Esophagus squamous epithelium (tissue), 5 donors: ENCODE data around the gene DTX4. TPM values are rescaled to one million over a fixed set of nuclear protein-coding genes. Genes with fewer than 3 reads are reported as not detected.

Source experiments
- DNase-seq: peaks from one replicate; lab custom pipeline; 2025; lab: John Stamatoyannopoulos, UW
- H3K27ac ChIP-seq, 4 donors: fragments of 200-600 bp; sonication (generic); one replicate each; pipeline ENCODE4 v1.5.1; 2016 to 2019; ENCODE audit warnings: mild to moderate bottlenecking in 1 of 4
- H3K27me3 ChIP-seq, 4 donors: fragments of 200-600 bp; sonication (generic); 1 replicate in 3 of 4; 2 replicates in 1 of 4; pipeline versions ENCODE4 v1.5.1 to v1.6.0; 2017 to 2021; ENCODE audit warnings: antibody characterized with exemption in 1 of 4
- H3K36me3 ChIP-seq, 3 donors: fragments of 200-600 bp; sonication (generic); one replicate each; pipeline ENCODE4 v1.5.1; 2016 to 2019
- H3K4me1 ChIP-seq, 3 donors: fragments of 200-600 bp; sonication (generic); one replicate each; pipeline ENCODE4 v1.5.1; 2017 to 2019
- H3K4me3 ChIP-seq, 4 donors: fragments of 200-600 bp; sonication (generic); 1 replicate in 3 of 4; 2 replicates in 1 of 4; pipeline ENCODE4 v1.5.1; 2016 to 2019; ENCODE audit warnings: mild to moderate bottlenecking in 2 of 4, moderate library complexity in 1 of 4
- H3K9me3 ChIP-seq, 3 donors: fragments of 200-600 bp; sonication (generic); one replicate each; pipeline ENCODE4 v1.5.1; 2016 to 2019
- POLR2A ChIP-seq, 4 donors: fragments of 450-650 bp; IDR thresholded peaks; one replicate each; pipeline ENCODE4 v1.6.1; 2017; ENCODE audit warnings: antibody characterized with exemption in 4 of 4, mild to moderate bottlenecking in 4 of 4, moderate library complexity in 3 of 4
- WGBS, 2 donors: methylation state at CpG; one replicate each; pipeline ENCODE4 v1.1.5; 2018; 5-methylcytosine and 5-hydroxymethylcytosine counted together
- intact Hi-C: fragments of 100-400 bp; cut with DNase I; formaldehyde crosslinking; loops from one replicate; pipeline ENCODE4 v1.15.0; 2022
- total RNA-seq, 4 donors: library from RNA; depleted of rRNA; stranded (reverse); fragments of >200 nt; gene quantifications; one replicate each; pipeline ENCODE4 v1.1.0, GENCODE V29; 2016
- TF ChIP-seq, protein P1 (sequence below), 6 experiments: fragments of 450-650 bp in 4 of 6; fragments of 200-600 bp in 2 of 6; sonication (generic) in 2 of 6; IDR thresholded peaks; one replicate each; pipeline ENCODE4 v1.5.1; 2016 to 2019; ENCODE audit warnings: antibody characterized with exemption in 6 of 6, mild to moderate bottlenecking in 4 of 6, moderate library complexity in 4 of 6
- donor health status: DM: yes; HTN: yes; CAD: no.

DTX4 gene
- total RNA-seq, 4 donors from 2014 or later, result 2.4 to 8.4 (median 4.6) TPM

DNA sequence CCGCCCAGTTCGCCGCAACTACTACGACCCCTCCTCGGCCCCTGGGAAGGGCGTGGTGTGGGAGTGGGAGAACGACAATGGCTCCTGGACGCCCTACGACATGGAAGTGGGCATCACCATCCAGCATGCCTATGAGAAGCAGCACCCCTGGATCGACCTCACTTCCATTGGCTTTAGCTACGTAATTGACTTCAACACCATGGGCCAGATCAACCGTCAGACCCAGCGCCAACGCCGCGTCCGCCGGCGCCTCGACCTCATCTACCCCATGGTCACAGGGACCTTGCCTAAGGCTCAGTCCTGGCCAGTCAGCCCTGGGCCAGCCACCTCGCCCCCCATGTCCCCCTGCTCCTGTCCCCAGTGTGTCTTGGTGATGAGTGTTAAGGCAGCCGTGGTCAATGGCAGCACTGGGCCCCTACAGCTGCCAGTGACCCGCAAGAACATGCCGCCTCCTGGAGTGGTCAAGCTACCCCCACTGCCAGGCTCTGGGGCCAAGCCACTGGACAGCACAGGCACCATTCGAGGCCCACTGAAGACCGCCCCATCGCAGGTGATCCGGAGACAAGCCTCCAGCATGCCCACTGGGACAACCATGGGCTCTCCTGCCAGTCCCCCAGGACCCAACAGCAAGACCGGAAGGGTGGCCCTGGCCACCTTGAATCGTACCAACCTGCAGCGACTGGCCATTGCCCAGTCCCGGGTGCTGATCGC lies 10.0 kb downstream of the DTX4 start:
- H3K27me3 ChIP-seq, result no peaks in the 10 kb centered on the region
- peaks cover 0 to 21% (median 0%) of the 10 kb centered on the region in 3 donors for H3K36me3 ChIP-seq
- intact Hi-C loops, result no loop called here
- no peaks in the 10 kb centered on the region for H3K9me3 ChIP-seq
- no peak overlapping the region for H3K4me3 ChIP-seq
- no peak for DNase-seq
- peaks cover 0 to 44% (median 37%) of the 10 kb centered on the region in 3 donors for H3K4me1 ChIP-seq
- TF ChIP-seq, protein P1, sequence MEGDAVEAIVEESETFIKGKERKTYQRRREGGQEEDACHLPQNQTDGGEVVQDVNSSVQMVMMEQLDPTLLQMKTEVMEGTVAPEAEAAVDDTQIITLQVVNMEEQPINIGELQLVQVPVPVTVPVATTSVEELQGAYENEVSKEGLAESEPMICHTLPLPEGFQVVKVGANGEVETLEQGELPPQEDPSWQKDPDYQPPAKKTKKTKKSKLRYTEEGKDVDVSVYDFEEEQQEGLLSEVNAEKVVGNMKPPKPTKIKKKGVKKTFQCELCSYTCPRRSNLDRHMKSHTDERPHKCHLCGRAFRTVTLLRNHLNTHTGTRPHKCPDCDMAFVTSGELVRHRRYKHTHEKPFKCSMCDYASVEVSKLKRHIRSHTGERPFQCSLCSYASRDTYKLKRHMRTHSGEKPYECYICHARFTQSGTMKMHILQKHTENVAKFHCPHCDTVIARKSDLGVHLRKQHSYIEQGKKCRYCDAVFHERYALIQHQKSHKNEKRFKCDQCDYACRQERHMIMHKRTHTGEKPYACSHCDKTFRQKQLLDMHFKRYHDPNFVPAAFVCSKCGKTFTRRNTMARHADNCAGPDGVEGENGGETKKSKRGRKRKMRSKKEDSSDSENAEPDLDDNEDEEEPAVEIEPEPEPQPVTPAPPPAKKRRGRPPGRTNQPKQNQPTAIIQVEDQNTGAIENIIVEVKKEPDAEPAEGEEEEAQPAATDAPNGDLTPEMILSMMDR (IDR thresholded peaks at IDR 0.05), result no peak
- no peak for TF ChIP-seq POLR2A (IDR thresholded peaks at IDR 0.05)
- WGBS, 2 donors, result 94 to 96% methylated on average over 10 to 23 of the region's 33 CpGs
- H3K27ac ChIP-seq, result peak overlapping the region in 1 of 4 donors; percentile 19

DNA sequence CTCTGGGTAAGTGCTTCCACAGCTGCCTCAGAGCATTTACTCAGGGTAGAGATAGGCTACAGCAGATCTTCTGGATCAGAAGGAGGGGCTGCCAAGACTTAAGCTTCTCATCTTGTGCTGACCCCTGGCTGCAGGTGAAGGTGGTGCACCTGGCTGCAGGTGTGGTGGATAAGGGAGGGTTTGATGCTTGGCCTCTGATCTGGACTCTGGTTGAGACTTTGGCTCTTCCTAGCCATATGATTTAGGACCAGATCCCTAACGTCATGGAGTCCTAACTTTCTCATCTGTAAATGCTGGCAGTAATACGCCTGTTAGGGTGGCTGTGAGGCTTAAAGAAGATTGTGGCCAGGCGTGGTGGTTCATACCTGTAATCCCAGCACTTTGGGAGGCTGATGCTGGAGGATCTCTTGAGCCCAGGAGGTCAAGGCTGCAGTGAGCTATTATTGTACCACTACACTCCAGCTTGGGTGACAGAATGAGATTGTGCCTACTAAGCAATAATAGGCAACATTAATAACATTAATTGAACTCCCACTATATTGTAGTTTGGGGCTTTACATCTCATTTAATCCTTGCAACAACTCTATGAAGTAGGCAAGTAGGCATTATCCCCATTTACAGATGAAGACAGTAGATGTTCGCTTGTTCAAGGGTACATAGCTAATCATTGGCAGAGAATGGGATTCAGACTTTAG lies 10.7 kb downstream of the DTX4 start:
- Histone ChIP-seq H3K4me1 (peaks cover 0 to 51% (median 38%) of the 10 kb centered on the region in 3 donors), H3K27ac (no peak overlapping the region), H3K9me3 (no peaks in the 10 kb centered on the region), H3K27me3 (no peaks in the 10 kb centered on the region), H3K4me3 (no peak overlapping the region), H3K36me3 (peaks cover 0 to 21% (median 0%) of the 10 kb centered on the region in 3 donors)
- 86 to 92% methylated on average over 4 of the region's 4 CpGs for WGBS, 2 donors
- no peak for DNase-seq
- TF ChIP-seq, protein P1 (IDR thresholded peaks at IDR 0.05), result peak in 4 of 6 experiments; percentile 25 to 63 (median 44)
- no peak for TF ChIP-seq POLR2A (IDR thresholded peaks at IDR 0.05)
- intact Hi-C loops, result no loop called here

DNA sequence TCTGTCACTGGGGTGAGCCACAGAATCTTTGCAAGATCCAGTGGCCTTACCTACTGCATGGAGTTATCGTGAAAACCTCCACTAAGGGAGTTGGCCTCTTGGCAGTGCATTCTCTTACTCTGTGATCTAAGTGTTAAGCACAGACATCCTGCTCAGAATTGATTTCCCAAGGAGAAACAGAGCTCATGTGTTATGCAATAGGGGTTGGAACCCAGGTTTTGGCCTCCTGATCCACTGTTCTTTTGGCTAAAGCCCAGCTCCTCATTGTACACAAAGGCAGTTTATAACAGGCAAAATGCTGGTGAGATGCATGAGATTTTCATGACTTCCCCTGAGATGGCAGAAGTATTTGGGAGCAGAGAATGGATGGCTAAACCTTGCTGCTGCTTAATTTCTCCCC lies 11.8 kb downstream of the DTX4 start:
- no peak overlapping the region for H3K4me3 ChIP-seq
- WGBS, 2 donors, result 63% methylated on average over 1 of the region's 1 CpG; no CpG with 5 or more reads in 1 of the 2 donors
- H3K27me3 ChIP-seq, result no peaks in the 10 kb centered on the region
- no peaks in the 10 kb centered on the region for H3K9me3 ChIP-seq
- TF ChIP-seq, protein P1 (IDR thresholded peaks at IDR 0.05), result no peak
- no peak for TF ChIP-seq POLR2A (IDR thresholded peaks at IDR 0.05)
- intact Hi-C loops, result no loop called here
- H3K4me1 ChIP-seq, result peaks cover 0 to 62% (median 44%) of the 10 kb centered on the region in 3 donors
- no peak for DNase-seq
- peaks cover 0 to 21% (median 0%) of the 10 kb centered on the region in 3 donors for H3K36me3 ChIP-seq
- peak overlapping the region in 2 of 4 donors; percentile 9 to 37 for H3K27ac ChIP-seq

DNA sequence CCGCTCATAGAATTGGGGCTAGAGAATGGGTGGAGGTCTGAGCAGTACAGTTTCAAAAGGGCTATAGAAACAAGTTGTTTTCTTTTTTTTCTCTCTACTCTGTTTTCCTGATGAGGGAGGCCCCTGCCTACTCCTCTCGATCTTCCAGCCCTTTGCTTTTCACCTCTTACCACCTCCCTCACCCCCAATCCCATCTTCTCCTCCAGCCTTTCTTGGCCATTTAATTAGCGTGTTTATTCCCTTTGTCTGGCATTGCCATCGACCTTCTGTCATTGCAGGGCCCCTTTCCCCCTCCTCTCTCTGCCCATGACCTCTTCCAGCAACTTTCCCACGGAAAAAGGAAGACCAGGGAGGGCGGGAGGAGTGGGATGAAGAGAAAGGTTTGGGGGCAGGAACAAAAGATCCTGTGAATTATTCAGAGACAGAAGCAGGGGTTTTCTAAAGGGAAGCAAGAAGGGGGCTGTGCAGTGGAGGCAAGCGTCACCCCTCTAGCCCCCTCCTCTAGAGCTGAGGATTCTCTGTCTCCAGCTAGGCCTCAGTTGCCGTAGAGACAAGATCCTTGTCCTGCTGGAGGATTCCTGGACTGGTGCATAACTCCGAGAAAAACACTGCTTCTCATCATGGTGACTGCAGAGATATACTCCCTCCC lies 12.9 kb downstream of the DTX4 start:
- H3K4me1 ChIP-seq, result peaks cover 0 to 72% (median 47%) of the 10 kb centered on the region in 3 donors
- H3K36me3 ChIP-seq, result peaks cover 0 to 31% (median 0%) of the 10 kb centered on the region in 3 donors
- H3K27me3 ChIP-seq, result no peaks in the 10 kb centered on the region
- DNase-seq, result no peak
- TF ChIP-seq POLR2A (IDR thresholded peaks at IDR 0.05), result no peak
- TF ChIP-seq, protein P1 (IDR thresholded peaks at IDR 0.05), result no peak
- peak overlapping the region in 3 of 4 donors; percentile 1 to 75 (median 17) for H3K27ac ChIP-seq
- intact Hi-C loops, result no loop called here
- 62 to 80% methylated on average over 7 of the region's 9 CpGs for WGBS, 2 donors
- no peak overlapping the region for H3K4me3 ChIP-seq
- no peaks in the 10 kb centered on the region for H3K9me3 ChIP-seq
